ENCODE data around the gene RNASEH2B.

DNA sequence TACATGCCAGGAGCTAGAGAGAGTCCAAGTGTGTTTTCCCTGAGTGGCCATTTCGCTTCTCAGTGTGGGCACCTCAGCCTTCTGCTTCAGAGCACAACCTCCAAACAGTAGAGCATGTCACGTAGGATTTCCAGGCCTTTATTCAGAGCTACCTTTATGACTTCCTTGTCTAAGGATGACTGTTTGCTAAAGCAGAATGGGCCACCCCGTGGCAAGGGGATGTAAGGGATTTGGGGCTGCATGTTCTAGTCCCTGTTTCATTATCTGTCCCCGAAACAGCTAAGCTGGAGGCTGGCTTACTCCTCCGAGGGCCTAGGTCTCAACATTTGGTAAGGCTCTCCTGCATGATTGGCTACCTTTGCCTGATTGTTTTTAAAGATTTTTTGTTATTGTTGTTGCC is 6.0 kb downstream of the RNASEH2B start:
- TF ChIP-seq ZBTB7A (IDR thresholded peaks at IDR 0.05; ENCODE audit: borderline replicate concordance, control insufficient read depth, low read depth, low read length) (no peak), ZNF408 (CRISPR knock-in tag; IDR thresholded peaks at IDR 0.05; ENCODE audit: low read depth) (no peak), RAD51 (IDR thresholded peaks at IDR 0.05; ENCODE audit: borderline replicate concordance, low read depth) (no peak), TARDBP (IDR thresholded peaks at IDR 0.05) (no peak), RAD21 (CRISPR knock-in tag; conservative IDR thresholded peaks at IDR 0.05 in 1 of 2, IDR thresholded peaks at IDR 0.05 in 1 of 2) (peak in 1 of 2 experiments; percentile 23; a peak in 1 of 4 replicates), KAT8 (IDR thresholded peaks at IDR 0.05; ENCODE audit: low read depth) (no peak)
- TF ChIP-seq, protein P1, sequence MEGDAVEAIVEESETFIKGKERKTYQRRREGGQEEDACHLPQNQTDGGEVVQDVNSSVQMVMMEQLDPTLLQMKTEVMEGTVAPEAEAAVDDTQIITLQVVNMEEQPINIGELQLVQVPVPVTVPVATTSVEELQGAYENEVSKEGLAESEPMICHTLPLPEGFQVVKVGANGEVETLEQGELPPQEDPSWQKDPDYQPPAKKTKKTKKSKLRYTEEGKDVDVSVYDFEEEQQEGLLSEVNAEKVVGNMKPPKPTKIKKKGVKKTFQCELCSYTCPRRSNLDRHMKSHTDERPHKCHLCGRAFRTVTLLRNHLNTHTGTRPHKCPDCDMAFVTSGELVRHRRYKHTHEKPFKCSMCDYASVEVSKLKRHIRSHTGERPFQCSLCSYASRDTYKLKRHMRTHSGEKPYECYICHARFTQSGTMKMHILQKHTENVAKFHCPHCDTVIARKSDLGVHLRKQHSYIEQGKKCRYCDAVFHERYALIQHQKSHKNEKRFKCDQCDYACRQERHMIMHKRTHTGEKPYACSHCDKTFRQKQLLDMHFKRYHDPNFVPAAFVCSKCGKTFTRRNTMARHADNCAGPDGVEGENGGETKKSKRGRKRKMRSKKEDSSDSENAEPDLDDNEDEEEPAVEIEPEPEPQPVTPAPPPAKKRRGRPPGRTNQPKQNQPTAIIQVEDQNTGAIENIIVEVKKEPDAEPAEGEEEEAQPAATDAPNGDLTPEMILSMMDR (IDR thresholded peaks at IDR 0.05 in 2 of 3, conservative IDR thresholded peaks at IDR 0.05 in 1 of 3; ENCODE audit: insufficient read depth in 2 of 3, low read depth in 1 of 3, low read length in 3 of 3) = peak; percentile 3 to 20 (median 18); a peak in 1 of 6 replicates
- TF ChIP-seq, protein P2, sequence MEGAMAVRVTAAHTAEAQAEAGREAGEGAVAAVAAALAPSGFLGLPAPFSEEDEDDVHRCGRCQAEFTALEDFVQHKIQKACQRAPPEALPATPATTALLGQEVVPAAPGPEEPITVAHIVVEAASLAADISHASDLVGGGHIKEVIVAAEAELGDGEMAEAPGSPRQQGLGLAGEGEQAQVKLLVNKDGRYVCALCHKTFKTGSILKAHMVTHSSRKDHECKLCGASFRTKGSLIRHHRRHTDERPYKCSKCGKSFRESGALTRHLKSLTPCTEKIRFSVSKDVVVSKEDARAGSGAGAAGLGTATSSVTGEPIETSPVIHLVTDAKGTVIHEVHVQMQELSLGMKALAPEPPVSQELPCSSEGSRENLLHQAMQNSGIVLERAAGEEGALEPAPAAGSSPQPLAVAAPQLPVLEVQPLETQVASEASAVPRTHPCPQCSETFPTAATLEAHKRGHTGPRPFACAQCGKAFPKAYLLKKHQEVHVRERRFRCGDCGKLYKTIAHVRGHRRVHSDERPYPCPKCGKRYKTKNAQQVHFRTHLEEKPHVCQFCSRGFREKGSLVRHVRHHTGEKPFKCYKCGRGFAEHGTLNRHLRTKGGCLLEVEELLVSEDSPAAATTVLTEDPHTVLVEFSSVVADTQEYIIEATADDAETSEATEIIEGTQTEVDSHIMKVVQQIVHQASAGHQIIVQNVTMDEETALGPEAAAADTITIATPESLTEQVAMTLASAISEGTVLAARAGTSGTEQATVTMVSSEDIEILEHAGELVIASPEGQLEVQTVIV (CRISPR knock-in tag; IDR thresholded peaks at IDR 0.05; ENCODE audit: borderline replicate concordance) = no peak

Data from K562 (cell line).